NCI-H1105 (cell line): ENCODE measurements around the gene BRINP2.
"Not testable (repeated sequence)": the region's sequence is repeated elsewhere in the genome, so short reads cannot be mapped to it uniquely, and the experiment has no call there.

Experiments
- DNase-seq: peaks from one replicate; lab custom pipeline; 2025; lab: John Stamatoyannopoulos, UW

The BRINP2 gene

GRCh38 chr1:177315761-177316160 is 145.0 kb downstream of the BRINP2 start:
- DNase-seq = no peak

GRCh38 chr1:177321434-177321833 is 150.7 kb downstream of the BRINP2 start:
- DNase-seq = not testable (repeated sequence)

- DNase-seq = no peak
Observed at GRCh38 chr1:177328251-177328650, 157.5 kb downstream of the BRINP2 start.

GRCh38 chr1:177329871-177330270 is 159.1 kb downstream of the BRINP2 start:
- DNase-seq = no peak
